NT2/D1 (cell line): ENCODE measurements around the gene BTBD7.

Source experiments
- YY1 ChIP-seq: IDR thresholded peaks from 2 replicates; pipeline ENCODE4 v1.6.1; 2011; ENCODE audit not compliant: insufficient read length, insufficient read depth
- ZNF274 ChIP-seq: IDR thresholded peaks from 2 replicates; pipeline ENCODE4 v1.6.1; 2011; ENCODE audit warnings: mild to moderate bottlenecking, low read depth, low read length

GRCh38 chr14:93330609-93331000, 2.2 kb downstream of the BTBD7 start:
- no peak for TF ChIP-seq YY1
- no peak for TF ChIP-seq ZNF274
